OCI-M1 (cell line): Measurements from ENCODE around the gene PDE9A.

Experiments used
- DNase-seq: peaks from one replicate; lab custom pipeline; 2025; lab: John Stamatoyannopoulos, UW

PDE9A gene

DNA sequence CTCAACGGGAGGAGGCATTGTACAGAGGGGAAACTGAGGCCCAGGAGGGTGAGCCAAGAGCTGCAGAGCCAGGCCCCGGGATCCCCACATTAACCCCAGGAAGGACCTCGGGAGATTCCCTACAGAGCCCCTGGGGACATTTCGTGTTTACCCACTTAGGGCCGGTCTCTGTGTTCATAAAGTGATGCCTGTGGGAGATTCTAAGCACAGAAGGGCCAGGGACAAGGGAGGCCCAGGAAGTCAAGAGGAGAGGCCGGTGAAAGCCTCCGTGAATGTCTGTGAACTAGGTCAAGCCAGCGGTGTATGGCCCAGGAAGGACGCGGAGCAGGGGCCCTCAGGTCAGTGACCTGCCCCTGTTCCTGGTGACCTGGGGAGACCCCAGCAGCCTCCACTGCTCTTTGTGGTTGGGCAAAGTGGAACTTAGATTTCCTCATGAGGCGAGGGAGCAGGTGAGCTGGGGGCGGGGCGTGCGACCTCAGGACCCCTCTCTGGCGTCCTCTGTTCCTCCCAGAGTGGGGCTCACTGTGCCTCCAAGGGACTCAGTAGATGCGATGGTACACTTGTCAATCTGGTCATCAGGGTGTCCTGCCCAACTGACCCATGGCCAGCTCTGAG is 34.9 kb downstream of the PDE9A start:
- DNase-seq = no peak

DNA sequence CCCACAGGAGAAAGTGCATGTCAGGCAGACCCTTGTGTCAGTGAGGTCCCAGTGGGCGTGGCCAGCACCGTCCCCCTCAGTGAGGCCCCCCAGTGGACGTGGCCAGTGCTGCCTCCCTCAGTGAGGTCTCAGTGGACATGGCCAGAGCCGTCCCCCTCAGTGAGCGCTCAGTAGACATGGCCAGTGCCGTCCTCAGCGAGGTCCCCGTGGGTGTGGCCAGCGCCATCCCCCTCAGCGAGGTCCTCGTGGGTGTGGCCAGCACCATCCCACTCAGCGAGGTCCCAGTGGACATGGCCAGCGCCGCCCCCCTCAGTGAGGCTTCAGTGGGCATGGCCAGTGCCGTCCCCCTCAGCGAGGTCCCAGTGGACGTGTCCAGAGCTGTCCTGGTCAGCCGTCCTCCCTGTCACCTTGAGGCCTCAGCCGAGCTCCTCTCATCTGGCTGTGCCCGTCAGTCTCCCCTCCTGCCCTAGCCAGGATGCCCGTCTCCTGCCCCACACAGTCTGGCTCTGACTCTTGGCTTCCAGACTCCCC is 35.5 kb downstream of the PDE9A start:
- peak; percentile 25 for DNase-seq

DNA sequence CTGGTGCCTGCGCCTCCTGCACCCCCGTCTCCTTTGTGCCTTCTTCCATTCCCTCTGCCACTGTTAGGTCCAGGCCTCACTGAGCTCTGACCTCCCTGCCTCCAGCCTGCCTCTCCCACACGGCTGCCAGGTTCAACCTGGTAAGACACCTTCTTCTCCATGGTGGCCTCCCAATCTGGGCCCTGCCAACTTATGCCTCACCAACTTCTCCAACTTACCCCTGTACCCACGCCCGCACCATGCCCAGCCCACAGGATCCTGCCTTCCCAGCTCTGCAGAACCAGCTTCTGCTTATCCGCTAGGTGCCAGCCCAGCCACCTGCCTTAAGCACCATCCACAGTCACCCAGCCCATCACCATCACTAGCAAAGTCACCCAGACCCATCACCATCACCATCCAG is 37.2 kb downstream of the PDE9A start:
- no peak for DNase-seq

DNA sequence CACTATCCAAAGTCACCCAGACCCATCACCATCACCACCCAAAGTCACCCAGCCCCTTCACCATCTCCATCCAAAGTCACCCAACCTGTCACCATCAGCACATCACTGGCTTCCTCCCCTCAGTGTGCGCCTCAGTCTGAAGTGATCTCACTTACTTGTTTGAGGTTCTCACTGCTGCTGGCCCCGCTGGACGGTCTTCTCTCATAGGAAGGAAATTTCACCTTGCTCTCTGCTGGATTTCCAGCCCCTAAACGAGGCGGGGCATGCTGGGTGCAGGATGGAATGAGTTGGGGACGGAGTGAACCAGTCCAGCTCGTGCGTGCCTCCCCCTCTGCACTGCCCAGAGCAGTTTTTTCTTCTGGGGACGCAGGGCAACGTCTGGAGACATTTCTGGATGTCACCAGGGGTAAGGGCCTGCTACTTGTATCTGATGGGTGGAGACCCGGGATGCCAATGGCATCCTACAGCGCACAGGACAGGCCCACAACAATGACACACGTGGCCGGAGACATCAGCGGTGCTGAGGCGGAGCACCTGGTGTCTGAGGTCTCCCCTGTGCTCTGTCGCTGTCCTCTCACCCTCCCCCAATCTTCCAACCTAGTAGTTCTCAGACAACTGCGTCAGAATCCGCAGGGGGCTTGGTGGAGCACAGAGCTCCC is 38.6 kb downstream of the PDE9A start:
- no peak for DNase-seq

DNA sequence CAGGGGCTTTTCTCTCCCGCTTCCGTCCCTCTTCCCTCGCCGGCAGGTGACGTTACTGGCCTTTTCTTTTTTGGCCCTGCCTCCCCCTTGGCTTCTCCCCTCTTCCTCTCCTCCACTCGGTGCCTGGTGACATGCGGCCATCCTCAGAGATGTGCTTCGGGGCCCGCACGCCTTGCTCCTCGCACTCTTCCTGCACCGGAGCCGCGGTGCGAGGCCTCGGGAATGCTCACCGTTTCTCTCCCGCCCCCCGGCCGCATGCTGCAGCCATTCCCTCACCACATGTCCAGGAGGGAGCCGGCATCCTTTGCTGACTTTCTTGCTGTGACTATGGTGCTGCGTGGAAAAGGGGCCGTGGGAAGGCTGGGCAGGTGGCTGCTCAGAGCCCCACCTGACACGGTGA is 39.3 kb downstream of the PDE9A start:
- no peak for DNase-seq

DNA sequence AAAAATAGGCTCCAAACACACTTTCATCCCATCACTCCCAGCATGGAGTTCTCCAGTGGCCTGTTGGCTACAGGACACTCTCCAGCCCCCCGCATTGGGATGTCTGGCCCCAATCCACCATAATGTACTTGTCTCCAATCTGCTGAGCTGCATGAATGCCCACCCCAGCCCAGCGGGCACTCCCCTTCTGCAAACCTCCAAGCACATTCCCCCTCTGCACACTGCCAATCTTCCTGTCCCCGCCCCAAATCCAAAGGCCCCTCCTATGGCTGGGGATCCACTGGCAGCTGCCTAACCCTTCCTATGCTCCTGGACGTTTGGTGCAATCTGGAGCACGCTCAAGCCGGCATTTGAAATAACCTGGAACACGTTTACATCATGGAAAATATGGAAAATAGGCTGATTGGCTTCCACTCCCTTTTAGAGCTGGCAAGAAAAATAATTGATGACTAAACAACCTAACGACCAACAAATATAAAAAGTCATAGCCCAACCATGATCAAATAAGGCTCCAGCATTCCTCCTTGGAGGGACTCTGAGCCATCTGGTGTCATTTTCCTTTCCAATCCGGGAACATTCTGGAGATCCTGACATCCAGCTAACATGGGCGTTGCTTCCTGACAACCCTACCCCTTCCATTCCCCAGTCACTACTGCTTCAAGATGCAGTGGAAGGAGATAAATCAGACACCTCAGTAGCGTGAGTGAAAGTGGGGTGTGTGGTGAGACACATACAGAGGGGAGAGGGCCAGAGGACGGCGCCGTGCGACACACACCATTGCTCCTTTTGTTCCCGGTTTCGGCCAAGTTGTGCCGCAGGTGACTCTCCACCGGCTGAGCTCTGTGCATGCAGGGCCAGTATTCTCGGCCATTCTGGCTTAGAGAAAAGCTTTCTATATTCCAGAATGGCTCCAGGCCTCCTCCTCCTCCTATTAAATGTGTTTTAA is 41.6 kb downstream of the PDE9A start:
- DNase-seq = no peak

DNA sequence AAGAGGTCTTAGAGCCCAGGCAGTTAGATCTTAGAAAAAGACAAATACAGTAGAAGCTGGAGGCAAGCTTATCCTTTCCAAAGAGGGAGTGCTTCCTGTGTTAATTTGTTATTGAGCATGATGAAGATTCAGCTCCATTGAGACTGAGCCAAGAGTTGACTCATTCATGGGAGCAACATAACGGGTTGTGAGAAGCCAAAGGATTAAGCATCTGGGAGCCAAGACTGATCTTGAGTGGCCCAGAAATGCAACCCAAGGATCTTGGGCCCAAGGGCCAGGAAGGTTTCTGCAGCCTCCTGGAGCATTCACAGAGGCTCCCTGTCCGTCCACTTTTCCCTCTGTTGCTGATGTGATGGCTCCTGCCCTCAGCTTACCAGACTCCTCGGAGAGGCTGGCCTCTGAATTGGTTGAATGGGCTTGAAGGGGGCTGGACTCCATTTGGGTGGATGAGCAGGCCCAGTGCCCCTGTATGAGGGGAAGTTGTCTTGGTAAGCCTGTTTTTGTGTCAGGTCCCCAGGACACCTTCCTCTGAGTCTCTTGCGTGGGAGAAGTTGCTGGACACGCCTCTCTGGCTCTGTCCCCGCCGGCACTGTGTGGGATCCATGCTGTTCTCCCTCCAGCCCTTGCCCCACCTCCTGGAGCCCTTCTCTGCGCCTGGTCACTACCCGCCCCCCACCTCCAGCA is 42.4 kb downstream of the PDE9A start:
- no peak for DNase-seq

- no peak for DNase-seq
These were observed 43.1 kb downstream of the PDE9A start for GRCh38 chr21:42696501-42697040.

GRCh38 chr21:42698733-42699132 is 45.3 kb downstream of the PDE9A start:
- peak; percentile 79 for DNase-seq

GRCh38 chr21:42699196-42699595 is 45.8 kb downstream of the PDE9A start:
- DNase-seq = no peak

- DNase-seq = peak; percentile 66
These were observed 48.5 kb downstream of the PDE9A start for GRCh38 chr21:42701706-42702456.

DNA sequence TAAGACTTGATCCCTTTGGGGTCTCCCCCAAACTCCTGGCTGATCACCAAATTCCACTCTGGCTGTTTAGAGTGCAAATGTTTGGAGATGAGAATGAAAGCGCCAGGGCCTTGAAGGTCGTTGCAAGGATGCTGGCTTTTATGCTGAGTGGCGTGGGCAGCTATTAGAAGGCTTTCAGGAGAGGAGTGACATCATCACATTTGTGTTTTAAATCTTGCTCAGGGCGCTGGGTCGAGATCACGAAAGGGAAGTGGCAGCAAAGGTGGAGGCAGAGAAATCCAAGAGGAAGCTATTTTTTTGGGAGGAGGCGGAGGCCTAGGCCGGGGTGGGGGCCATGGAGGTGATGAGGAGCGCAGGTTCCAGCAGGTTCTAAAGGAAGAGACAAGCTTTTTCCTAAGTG is 49.3 kb downstream of the PDE9A start:
- no peak for DNase-seq

- no peak for DNase-seq
These were observed 49.9 kb downstream of the PDE9A start for GRCh38 chr21:42703136-42703908.

DNA sequence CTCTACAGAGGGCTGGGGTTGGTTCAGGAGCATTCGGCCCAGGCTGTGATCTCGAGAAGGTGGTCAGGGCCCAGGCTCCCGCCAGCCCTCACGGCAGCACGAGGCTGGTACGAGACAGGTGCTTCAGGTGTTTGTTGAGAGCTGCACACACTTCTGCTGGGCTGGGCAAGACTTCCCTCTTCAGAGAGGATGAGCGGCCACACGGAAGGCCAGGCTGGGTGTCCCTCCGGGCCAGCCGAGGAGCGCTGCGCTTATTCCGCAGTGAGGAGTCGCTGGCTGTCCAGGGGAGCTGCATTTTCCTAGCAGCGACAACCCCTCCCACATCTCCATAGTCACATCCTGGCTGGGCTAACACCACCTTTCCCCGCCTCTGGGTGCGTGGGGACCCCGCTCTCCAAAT is 50.5 kb downstream of the PDE9A start:
- no peak for DNase-seq

- no peak for DNase-seq
These were observed 51.4 kb downstream of the PDE9A start for GRCh38 chr21:42704861-42705260.

- no peak for DNase-seq
These were observed 51.9 kb downstream of the PDE9A start for GRCh38 chr21:42705346-42705745.

GRCh38 chr21:42705746-42706374 is 52.4 kb downstream of the PDE9A start:
- DNase-seq = no peak

- DNase-seq = no peak
These were observed 53.3 kb downstream of the PDE9A start for GRCh38 chr21:42706765-42707164.

- DNase-seq = no peak
These were observed 53.9 kb downstream of the PDE9A start for GRCh38 chr21:42707207-42707830.
